GM19372 (cell line): Measurements from ENCODE around the gene USP27X.
A peak's percentile ranks its signal among the peaks of the same experiment; 100 is the strongest.

Experiments used
- ATAC-seq: cut with Tn5 transposase; IDR thresholded peaks from one replicate; pipeline ENCODE4 v1.9.1; 2021; ENCODE audit warnings: mild to moderate bottlenecking, low read depth, moderate library complexity; ENCODE audit not compliant: unreplicated experiment

USP27X gene

GRCh38 chrX:49878834-49879655, at the start of gene USP27X:
TSS of gene USP27X (plus strand) at chrX:49879484. CDS start at chrX:49880308, 824 bp downstream.
- peak; percentile 89 for ATAC-seq

GRCh38 chrX:49838374-49838773, 40.9 kb upstream of the USP27X start:
- no peak for ATAC-seq

- ATAC-seq, result no peak
Measured at GRCh38 chrX:49840679-49841078, 38.6 kb upstream of the USP27X start.

- no peak for ATAC-seq
Measured at GRCh38 chrX:49842621-49843020, 36.7 kb upstream of the USP27X start.

GRCh38 chrX:49844611-49845010, 34.7 kb upstream of the USP27X start:
- no peak for ATAC-seq

GRCh38 chrX:49845701-49846403, 33.4 kb upstream of the USP27X start:
- no peak for ATAC-seq

- ATAC-seq, result no peak
Measured at GRCh38 chrX:49846522-49846921, 32.8 kb upstream of the USP27X start.

GRCh38 chrX:49848275-49848674, 31.0 kb upstream of the USP27X start:
- no peak for ATAC-seq

GRCh38 chrX:49850028-49850427, 29.3 kb upstream of the USP27X start:
- ATAC-seq, result no peak

- ATAC-seq, result no peak
Measured at GRCh38 chrX:49853661-49854060, 25.6 kb upstream of the USP27X start.

GRCh38 chrX:49856819-49857218, 22.5 kb upstream of the USP27X start:
- no peak for ATAC-seq

GRCh38 chrX:49858341-49858740, 20.9 kb upstream of the USP27X start:
- ATAC-seq, result no peak

- ATAC-seq, result no peak
Measured at GRCh38 chrX:49859491-49859890, 19.8 kb upstream of the USP27X start.

GRCh38 chrX:49860867-49861535, 18.3 kb upstream of the USP27X start:
- ATAC-seq, result no peak

GRCh38 chrX:49862093-49862492, 17.2 kb upstream of the USP27X start:
- no peak for ATAC-seq

GRCh38 chrX:49868739-49869138, 10.5 kb upstream of the USP27X start:
- ATAC-seq, result no peak

GRCh38 chrX:49876750-49877149, 2.5 kb upstream of the USP27X start:
- no peak for ATAC-seq

GRCh38 chrX:49877397-49878101, 1.7 kb upstream of the USP27X start:
- ATAC-seq, result no peak

GRCh38 chrX:49878128-49878833, 1.0 kb upstream of the USP27X start:
- ATAC-seq, result no peak

- no peak for ATAC-seq
Measured at GRCh38 chrX:49879656-49880277, 483 bp downstream of the USP27X start.
